ENCODE measurements around the gene PTPRK. TPM values are rescaled to one million over a fixed set of nuclear protein-coding genes. Genes with fewer than 3 reads are reported as not detected.

The PTPRK gene
- total and polyA plus RNA-seq, 12 donors = 7.5 to 47.7 (median 35.7) TPM

- Histone ChIP-seq H3K4me3 (no peak overlapping the region), H3K9me3 (no peaks in the 10 kb centered on the region), H3K36me3 (peaks cover 0 to 5% (median 0%) of the 10 kb centered on the region in 9 donors), H3K27ac (no peak overlapping the region), H3K4me1 (peaks cover 0 to 4% (median 0%) of the 10 kb centered on the region in 9 donors), H3K27me3 (no peaks in the 10 kb centered on the region)
- ATAC-seq (peak in 1 of 8 donors; percentile 33), DNase-seq (no peak)
- intact Hi-C loops (cut with DNase I) = no loop called here
- WGBS, 2 donors = 77 to 79% methylated on average over 7 of the region's 7 CpGs
- TF ChIP-seq CTCF (IDR thresholded peaks at IDR 0.05) = no peak
Observed at GRCh38 chr6:128230267-128230989, 290.0 kb downstream of the PTPRK start.

GRCh38 chr6:128225612-128226011 lies 294.8 kb downstream of the PTPRK start:
- TF ChIP-seq CTCF (IDR thresholded peaks at IDR 0.05) = no peak
- ATAC-seq (no peak), DNase-seq (no peak)
- Histone ChIP-seq H3K27ac (no peak overlapping the region), H3K4me3 (no peak overlapping the region), H3K36me3 (no peaks in the 10 kb centered on the region), H3K4me1 (peaks cover 0 to 4% (median 0%) of the 10 kb centered on the region in 9 donors), H3K9me3 (no peaks in the 10 kb centered on the region), H3K27me3 (no peaks in the 10 kb centered on the region)
- intact Hi-C loops (cut with DNase I) = no loop called here

GRCh38 chr6:128216917-128217316 lies 303.5 kb downstream of the PTPRK start:
- no peak for ATAC-seq
- Histone ChIP-seq H3K27ac (no peak overlapping the region), H3K27me3 (no peaks in the 10 kb centered on the region), H3K4me1 (no peaks in the 10 kb centered on the region), H3K4me3 (no peak overlapping the region), H3K36me3 (peaks cover 0 to 38% (median 0%) of the 10 kb centered on the region in 9 donors), H3K9me3 (no peaks in the 10 kb centered on the region)
- no peak for TF ChIP-seq CTCF (IDR thresholded peaks at IDR 0.05)
- 95% methylated on average over 5 of the region's 5 CpGs for WGBS, 2 donors
- intact Hi-C loops (cut with DNase I) = no loop called here
- no peak for DNase-seq

GRCh38 chr6:128209771-128210170 lies 310.6 kb downstream of the PTPRK start:
- ATAC-seq = no peak
- 58 to 61% methylated on average over 3 of the region's 3 CpGs for WGBS, 2 donors

More at GRCh38 chr6:128209771-128210170, 310.6 kb downstream of the PTPRK start:
- Histone ChIP-seq H3K9me3 (no peaks in the 10 kb centered on the region), H3K4me1 (peaks cover 0 to 10% (median 0%) of the 10 kb centered on the region in 9 donors), H3K27ac (no peak overlapping the region), H3K4me3 (no peak overlapping the region), H3K36me3 (no peaks in the 10 kb centered on the region), H3K27me3 (no peaks in the 10 kb centered on the region)
- TF ChIP-seq CTCF (IDR thresholded peaks at IDR 0.05) = no peak
- intact Hi-C loops (cut with DNase I) = no loop called here
- no peak for DNase-seq
